ENCODE measurements around the gene COPRS.

GRCh38 chr17:31832746-31833145 is 26.3 kb downstream of the COPRS start:
- TF ChIP-seq EP300 (IDR thresholded peaks at IDR 0.05) (no peak), CTCF (IDR thresholded peaks at IDR 0.05) (no peak), POLR2AphosphoS5 (IDR thresholded peaks at IDR 0.05) (no peak)

All from suprapubic skin (tissue), 4 donors.